ENCODE measurements around the gene ZFYVE9. TPM values are rescaled to one million over a fixed set of nuclear protein-coding genes. Genes with fewer than 3 reads are reported as not detected.

Gene ZFYVE9
- total and polyA plus RNA-seq, 10 donors = 0.72 to 16.7 (median 9.2) TPM

DNA sequence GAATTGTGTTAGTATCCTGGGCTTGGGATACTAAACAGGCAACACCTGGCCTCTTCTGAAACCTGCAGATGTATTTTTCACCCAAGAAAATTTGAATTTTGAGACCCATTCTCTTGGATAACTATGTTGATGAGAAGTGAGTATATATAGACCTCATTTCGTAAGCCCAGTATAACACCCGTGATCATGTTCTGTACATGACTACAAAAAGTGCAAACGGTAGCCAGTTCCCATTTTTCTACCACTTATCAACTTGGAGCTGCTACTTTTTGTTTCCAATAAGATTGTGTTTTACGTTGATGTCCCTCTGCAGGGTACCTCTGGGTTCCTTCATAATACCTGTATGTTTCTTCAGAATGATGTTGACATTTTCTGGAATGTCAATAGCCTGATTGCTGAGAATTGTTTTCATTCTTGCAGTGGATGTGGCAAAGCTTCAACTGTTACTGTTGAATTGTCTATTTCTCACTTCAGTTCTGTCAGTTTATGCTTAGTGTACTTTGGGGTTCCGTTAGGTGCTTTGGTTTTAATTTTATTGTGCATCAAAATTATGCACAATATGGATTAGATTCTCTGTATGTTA lies 48.1 kb downstream of the ZFYVE9 start:
- intact Hi-C loops (cut with DNase I; ENCODE audit: low total_unique reads) = no loop called here
- no peak for TF ChIP-seq POLR2AphosphoS5 (IDR thresholded peaks at IDR 0.05)
- TF ChIP-seq CTCF (IDR thresholded peaks at IDR 0.05 in 8 of 11, conservative IDR thresholded peaks at IDR 0.05 in 3 of 11) = no peak
- TF ChIP-seq POLR2A (IDR thresholded peaks at IDR 0.05) = no peak
- no peaks in the 10 kb centered on the region for H3K27me3 ChIP-seq (replicated peaks in 1 of 7)
- no peak for DNase-seq
- H3K36me3 ChIP-seq = no peaks in the 10 kb centered on the region
- H3K27ac ChIP-seq = no peak overlapping the region
- no peak overlapping the region for H3K4me3 ChIP-seq
- 80 to 91% (median 89%) methylated on average over 5 of the region's 5 CpGs for WGBS, 5 donors
- H3K9me3 ChIP-seq = peaks cover 0 to 3% (median 0%) of the 10 kb centered on the region in 8 donors
- H3K4me1 ChIP-seq = peaks cover 0 to 14% (median 6%) of the 10 kb centered on the region in 6 donors

DNA sequence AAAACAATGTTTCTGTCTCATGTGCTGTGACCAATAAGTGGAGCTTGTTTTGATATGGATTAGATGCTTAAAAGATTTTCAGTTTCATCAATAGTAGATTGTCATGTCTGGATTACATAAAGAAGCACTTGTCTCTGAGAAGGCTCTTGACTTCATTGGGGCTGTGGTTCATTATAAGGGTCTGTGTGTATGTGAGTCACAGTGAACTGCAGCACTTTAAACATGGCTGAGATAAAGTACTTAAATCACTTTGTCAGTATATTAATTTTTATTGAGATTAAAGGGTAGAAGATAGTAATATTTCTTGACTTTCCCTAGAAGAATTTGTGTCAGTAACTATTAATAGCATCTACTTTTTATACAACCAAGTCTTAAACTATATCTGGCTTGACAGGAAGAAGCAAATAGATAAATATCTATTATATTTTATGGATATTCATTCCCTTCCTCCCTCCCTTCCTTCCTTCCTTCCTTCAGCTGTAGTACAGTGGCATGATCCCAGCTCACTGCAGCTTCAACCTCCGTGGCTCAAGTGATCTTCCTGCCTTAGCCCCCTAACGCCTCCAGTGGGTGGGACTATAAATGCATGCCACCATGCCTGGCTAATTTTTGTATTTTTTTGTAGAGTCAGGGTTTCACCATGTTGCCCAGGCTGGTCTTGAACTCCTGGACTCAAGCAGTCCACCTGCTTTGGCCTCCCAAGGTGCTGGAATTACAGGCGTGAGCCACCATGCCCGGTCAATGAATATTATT lies 48.8 kb downstream of the ZFYVE9 start:
- Histone ChIP-seq H3K27me3 (replicated peaks in 1 of 7) (no peaks in the 10 kb centered on the region), H3K4me3 (no peak overlapping the region), H3K9me3 (peaks cover 0 to 3% (median 0%) of the 10 kb centered on the region in 8 donors), H3K4me1 (peaks cover 0 to 14% (median 6%) of the 10 kb centered on the region in 6 donors), H3K36me3 (no peaks in the 10 kb centered on the region), H3K27ac (no peak overlapping the region)
- TF ChIP-seq POLR2A (IDR thresholded peaks at IDR 0.05) (no peak), POLR2AphosphoS5 (IDR thresholded peaks at IDR 0.05) (no peak), CTCF (IDR thresholded peaks at IDR 0.05 in 8 of 11, conservative IDR thresholded peaks at IDR 0.05 in 3 of 11) (peak in 2 of 11 experiments; percentile 9 to 25)
- intact Hi-C loops (cut with DNase I; ENCODE audit: low total_unique reads) = no loop called here
- WGBS, 5 donors = 55 to 65% (median 61%) methylated on average over 4 of the region's 4 CpGs
- DNase-seq = no peak

DNA sequence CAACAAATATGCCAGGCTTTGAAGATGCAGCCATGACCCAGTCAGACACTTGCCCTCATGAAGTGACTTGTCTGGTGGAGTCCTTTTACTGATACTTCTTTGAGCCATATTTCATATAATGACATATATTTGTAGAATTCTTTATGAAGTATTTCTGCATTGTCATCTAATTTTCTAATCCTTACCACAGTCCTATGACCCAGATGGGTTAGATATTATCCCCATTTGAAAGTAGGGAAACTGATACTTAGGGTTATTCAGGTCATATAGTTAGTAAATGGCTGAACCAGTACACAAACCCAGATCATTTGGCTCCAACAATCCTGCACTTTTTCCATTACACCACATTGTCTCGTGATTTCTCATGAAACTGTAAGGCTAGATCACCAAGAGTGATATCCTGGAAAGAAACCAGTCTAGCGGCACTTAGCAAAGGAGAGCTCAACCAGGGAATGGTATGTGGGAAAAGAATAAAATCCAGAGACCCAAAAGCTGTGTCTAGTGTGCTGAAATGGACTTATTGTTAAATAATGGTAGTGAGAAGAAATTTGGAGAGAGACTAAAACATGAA lies 49.6 kb downstream of the ZFYVE9 start:
- peaks cover 0 to 3% (median 0%) of the 10 kb centered on the region in 8 donors for H3K9me3 ChIP-seq
- H3K4me1 ChIP-seq = peaks cover 0 to 14% (median 6%) of the 10 kb centered on the region in 6 donors
- no peak for DNase-seq
- no peaks in the 10 kb centered on the region for H3K27me3 ChIP-seq (replicated peaks in 1 of 7)
- no peaks in the 10 kb centered on the region for H3K36me3 ChIP-seq
- TF ChIP-seq POLR2A (IDR thresholded peaks at IDR 0.05) (no peak), POLR2AphosphoS5 (IDR thresholded peaks at IDR 0.05) (no peak), CTCF (IDR thresholded peaks at IDR 0.05 in 8 of 11, conservative IDR thresholded peaks at IDR 0.05 in 3 of 11) (no peak)
- no peak overlapping the region for H3K27ac ChIP-seq
- intact Hi-C loops (cut with DNase I; ENCODE audit: low total_unique reads) = no loop called here
- WGBS, 5 donors = 81 to 95% (median 89%) methylated on average over 2 of the region's 2 CpGs
- H3K4me3 ChIP-seq = no peak overlapping the region

DNA sequence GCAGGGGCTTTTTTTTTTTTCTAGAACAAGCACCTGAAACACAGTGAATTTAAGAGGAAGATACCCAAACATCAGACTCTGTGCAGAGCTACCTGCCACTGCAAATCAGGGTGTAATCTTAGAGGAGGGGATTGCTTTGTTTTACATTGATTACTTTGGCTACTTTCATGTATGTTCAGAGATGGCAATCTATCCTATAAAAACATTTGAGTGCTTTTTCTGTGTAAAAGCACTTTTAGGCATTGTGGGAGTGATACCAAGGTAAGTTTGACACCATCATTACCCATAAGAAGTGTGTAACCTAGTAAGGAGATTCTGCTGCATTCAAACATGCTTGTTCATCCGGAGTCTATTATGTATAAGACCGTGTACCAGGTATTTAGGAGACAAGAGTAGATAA lies 50.1 kb downstream of the ZFYVE9 start:
- TF ChIP-seq POLR2AphosphoS5 (IDR thresholded peaks at IDR 0.05) = no peak
- TF ChIP-seq POLR2A (IDR thresholded peaks at IDR 0.05) = no peak
- no peak for TF ChIP-seq CTCF (IDR thresholded peaks at IDR 0.05 in 8 of 11, conservative IDR thresholded peaks at IDR 0.05 in 3 of 11)
- intact Hi-C loops (cut with DNase I; ENCODE audit: low total_unique reads) = no loop called here
- 87 to 99% (median 96%) methylated on average over 2 of the region's 2 CpGs for WGBS, 5 donors

More for the DNA sequence above, 50.1 kb downstream of the ZFYVE9 start:
- H3K36me3 ChIP-seq = no peaks in the 10 kb centered on the region
- H3K4me1 ChIP-seq = peaks cover 0 to 14% (median 6%) of the 10 kb centered on the region in 6 donors
- no peaks in the 10 kb centered on the region for H3K27me3 ChIP-seq (replicated peaks in 1 of 7)
- DNase-seq = no peak
- H3K9me3 ChIP-seq = peaks cover 0 to under 1% (median 0%) of the 10 kb centered on the region in 8 donors
- H3K4me3 ChIP-seq = no peak overlapping the region
- no peak overlapping the region for H3K27ac ChIP-seq

Measured in spleen (tissue), 11 donors.